Measurements from ENCODE around the gene ZNF627. TPM values are rescaled to one million over a fixed set of nuclear protein-coding genes. Genes with fewer than 3 reads are reported as not detected.
"Not testable (repeated sequence)": the region's sequence is repeated elsewhere in the genome, so short reads cannot be mapped to it uniquely, and the experiment has no call there.

ZNF627 gene
- total and polyA plus RNA-seq, 2 experiments from 2014 or later = 7.8 to 21.2 TPM

GRCh38 chr19:11617180-11618062, 20.1 kb downstream of the ZNF627 start:
- over 99% methylated on average over 19 of the region's 19 CpGs for WGBS (ENCODE audit: low lambda C conversion rate, missing lambda C conversion rate)
- Histone ChIP-seq H3K4me1 (ENCODE audit: insufficient read depth) (no peaks in the 10 kb centered on the region), H3K9me2 (replicated peaks; ENCODE audit: insufficient read depth) (no peaks in the 10 kb centered on the region), H3K27me3 (no peaks in the 10 kb centered on the region), H2AFZ (no peak overlapping the region), H3K4me2 (no peak overlapping the region), H3K9me3 (ENCODE audit: low read depth) (peaks cover 26% of the 10 kb centered on the region), H3K36me3 (replicated peaks; ENCODE audit: insufficient read depth, low read depth) (peaks cover 38% of the 10 kb centered on the region), H3K4me3 (no peak overlapping the region), H3K79me2 (peaks cover 39% of the 10 kb centered on the region), H3K27ac (no peak overlapping the region), H4K20me1 (ENCODE audit: insufficient read depth, poor library complexity, severe bottlenecking) (no peaks in the 10 kb centered on the region)
- DNase-seq (ENCODE audit: low spot score) = no peak
- TF ChIP-seq EZH2 (IDR thresholded peaks at IDR 0.05; ENCODE audit: borderline replicate concordance) = no peak
- TF ChIP-seq EZH2phosphoT487 (IDR thresholded peaks at IDR 0.05; ENCODE audit: low read depth, severe bottlenecking, unreplicated experiment) = no peak
- no peak for TF ChIP-seq CTCF (IDR thresholded peaks at IDR 0.05; ENCODE audit: poor library complexity)

- Histone ChIP-seq H3K36me3 (replicated peaks; ENCODE audit: insufficient read depth, low read depth) (peaks cover 35% of the 10 kb centered on the region), H3K9me2 (replicated peaks; ENCODE audit: insufficient read depth) (no peaks in the 10 kb centered on the region), H3K4me1 (ENCODE audit: insufficient read depth) (peaks cover 8% of the 10 kb centered on the region), H3K27me3 (no peaks in the 10 kb centered on the region), H3K27ac (no peak overlapping the region), H3K4me2 (no peak overlapping the region), H3K9me3 (ENCODE audit: low read depth) (peaks cover 26% of the 10 kb centered on the region), H3K4me3 (no peak overlapping the region), H4K20me1 (ENCODE audit: insufficient read depth, poor library complexity, severe bottlenecking) (no peaks in the 10 kb centered on the region), H2AFZ (no peak overlapping the region), H3K79me2 (peaks cover 24% of the 10 kb centered on the region)
- WGBS (ENCODE audit: low lambda C conversion rate, missing lambda C conversion rate) = 88% methylated on average over 4 of the region's 4 CpGs
- TF ChIP-seq CTCF (IDR thresholded peaks at IDR 0.05; ENCODE audit: poor library complexity) = no peak
- no peak for TF ChIP-seq EZH2phosphoT487 (IDR thresholded peaks at IDR 0.05; ENCODE audit: low read depth, severe bottlenecking, unreplicated experiment)
- no peak for TF ChIP-seq EZH2 (IDR thresholded peaks at IDR 0.05; ENCODE audit: borderline replicate concordance)
- DNase-seq (ENCODE audit: low spot score) = no peak
These were observed 23.3 kb downstream of the ZNF627 start for GRCh38 chr19:11620553-11620952.

GRCh38 chr19:11622401-11622800, 25.1 kb downstream of the ZNF627 start:
- H3K36me3 ChIP-seq (replicated peaks; ENCODE audit: insufficient read depth, low read depth) = peaks cover 20% of the 10 kb centered on the region
- H3K4me3 ChIP-seq; H2AFZ ChIP-seq; H3K9me2 ChIP-seq (replicated peaks; ENCODE audit: insufficient read depth); H4K20me1 ChIP-seq (ENCODE audit: insufficient read depth, poor library complexity, severe bottlenecking); H3K4me1 ChIP-seq (ENCODE audit: insufficient read depth); H3K27me3 ChIP-seq: not testable (repeated sequence)
- H3K27ac ChIP-seq = peak overlapping the region; percentile 56
- WGBS (ENCODE audit: low lambda C conversion rate, missing lambda C conversion rate) = 44% methylated on average over 3 of the region's 3 CpGs
- peaks cover 16% of the 10 kb centered on the region for H3K9me3 ChIP-seq (ENCODE audit: low read depth)
- peak overlapping the region; percentile 86 for H3K4me2 ChIP-seq
- peak; percentile 11 for DNase-seq (ENCODE audit: low spot score)
- peaks cover 15% of the 10 kb centered on the region for H3K79me2 ChIP-seq

GRCh38 chr19:11624069-11624463, 26.8 kb downstream of the ZNF627 start:
- H3K79me2 ChIP-seq = peaks cover under 1% of the 10 kb centered on the region
- no peak overlapping the region for H2AFZ ChIP-seq
- peak; percentile 15 for DNase-seq (ENCODE audit: low spot score)
- H3K9me3 ChIP-seq (ENCODE audit: low read depth) = no peaks in the 10 kb centered on the region
- H4K20me1 ChIP-seq (ENCODE audit: insufficient read depth, poor library complexity, severe bottlenecking) = no peaks in the 10 kb centered on the region
- TF ChIP-seq CTCF (IDR thresholded peaks at IDR 0.05; ENCODE audit: poor library complexity) (no peak), EZH2phosphoT487 (IDR thresholded peaks at IDR 0.05; ENCODE audit: low read depth, severe bottlenecking, unreplicated experiment) (no peak), EZH2 (IDR thresholded peaks at IDR 0.05; ENCODE audit: borderline replicate concordance) (no peak)
- H3K4me1 ChIP-seq (ENCODE audit: insufficient read depth) = peaks cover 8% of the 10 kb centered on the region
- peak overlapping the region; percentile 56 for H3K27ac ChIP-seq
- peak overlapping the region; percentile 14 for H3K4me3 ChIP-seq
- H3K36me3 ChIP-seq (replicated peaks; ENCODE audit: insufficient read depth, low read depth) = peaks cover 8% of the 10 kb centered on the region
- H3K4me2 ChIP-seq = peak overlapping the region; percentile 86
- no peaks in the 10 kb centered on the region for H3K27me3 ChIP-seq
- no peaks in the 10 kb centered on the region for H3K9me2 ChIP-seq (replicated peaks; ENCODE audit: insufficient read depth)
- WGBS (ENCODE audit: low lambda C conversion rate, missing lambda C conversion rate) = 37% methylated on average over 4 of the region's 4 CpGs

Measured in hepatocyte (in vitro differentiated cells).